ENCODE data around the gene GHRHR.

GHRHR gene

GRCh38 chr7:31007634-31008033 lies 43.9 kb downstream of the GHRHR start:
- DNase-seq (ENCODE audit: low spot score), result no peak
- no peak for TF ChIP-seq CTCF (IDR thresholded peaks at IDR 0.05)
- Histone ChIP-seq H3K27ac (no peak overlapping the region), H3K4me3 (no peak overlapping the region)

DNA sequence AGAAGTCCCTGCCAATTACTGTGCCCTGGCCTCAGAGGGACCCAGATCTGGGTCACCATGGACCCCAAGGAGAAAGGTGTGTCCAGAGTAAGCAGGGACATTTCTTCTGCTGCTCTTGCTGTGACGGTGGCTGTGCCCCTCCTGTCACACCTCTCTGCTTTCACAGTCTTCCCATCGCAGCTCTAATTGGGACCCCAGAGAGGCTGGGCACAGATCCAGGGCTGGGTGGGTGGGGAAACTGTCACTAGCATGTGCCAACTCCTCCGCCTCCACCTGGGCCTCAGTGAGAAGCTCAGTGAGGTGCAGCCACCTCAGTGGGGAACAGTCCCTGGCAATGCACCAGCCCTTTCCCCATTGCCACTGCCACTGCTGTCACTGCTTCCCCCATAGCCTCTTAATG lies 51.1 kb downstream of the GHRHR start:
- DNase-seq (ENCODE audit: low spot score), result no peak
- Histone ChIP-seq H3K27ac (no peak overlapping the region), H3K4me3 (no peak overlapping the region)
- no peak for TF ChIP-seq CTCF (IDR thresholded peaks at IDR 0.05)

- Histone ChIP-seq H3K27ac (no peak overlapping the region), H3K4me3 (no peak overlapping the region)
- no peak for TF ChIP-seq CTCF (IDR thresholded peaks at IDR 0.05)
- DNase-seq (ENCODE audit: low spot score), result no peak
These were observed 53.4 kb downstream of the GHRHR start for GRCh38 chr7:31017032-31017675.

DNA sequence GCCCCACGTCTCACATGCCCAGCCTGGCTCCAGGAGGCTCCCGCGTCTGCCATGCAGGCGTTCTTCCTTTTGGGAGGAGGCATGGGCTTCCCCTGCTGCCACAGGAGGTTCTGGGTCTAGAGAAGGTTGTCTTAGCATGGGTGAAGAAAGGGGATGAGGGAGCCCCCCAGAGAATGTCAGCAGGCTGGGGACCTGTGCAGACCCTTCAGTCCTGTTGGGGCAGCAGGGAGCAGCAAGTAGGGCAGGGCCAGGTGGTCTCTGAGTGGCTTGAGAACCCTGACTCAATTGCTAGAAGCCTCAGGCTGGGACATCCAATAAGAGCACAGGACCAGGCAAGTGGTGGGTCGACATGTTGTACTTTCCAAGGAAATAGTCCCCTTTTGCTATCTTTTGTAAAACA lies 54.0 kb downstream of the GHRHR start:
- no peak overlapping the region for H3K4me3 ChIP-seq
- no peak for TF ChIP-seq CTCF (IDR thresholded peaks at IDR 0.05)
- no peak for DNase-seq (ENCODE audit: low spot score)
- no peak overlapping the region for H3K27ac ChIP-seq

DNA sequence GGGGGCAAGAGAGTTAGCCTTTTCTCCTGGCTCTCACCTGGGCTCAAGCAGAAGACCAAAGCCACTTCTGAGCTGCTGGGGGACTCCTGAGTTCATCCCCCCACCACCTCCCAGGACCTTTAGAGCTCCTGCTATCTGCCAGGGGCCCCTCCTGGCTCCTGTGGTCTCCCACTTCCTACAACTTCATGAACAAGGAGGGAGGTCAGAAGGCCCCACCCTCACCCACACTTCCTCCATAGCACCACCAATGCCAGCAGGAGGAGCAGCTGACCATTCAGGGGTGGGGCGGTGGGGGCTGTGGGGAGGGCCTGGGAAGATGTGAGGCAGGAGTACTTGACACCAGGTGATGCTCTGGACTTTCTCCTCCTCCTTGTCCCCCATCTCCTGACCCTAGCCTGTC lies 55.8 kb downstream of the GHRHR start:
- TF ChIP-seq CTCF (IDR thresholded peaks at IDR 0.05), result no peak
- H3K4me3 ChIP-seq, result no peak overlapping the region
- no peak for DNase-seq (ENCODE audit: low spot score)
- H3K27ac ChIP-seq, result no peak overlapping the region

GRCh38 chr7:31020161-31020560 lies 56.4 kb downstream of the GHRHR start:
- H3K27ac ChIP-seq, result no peak overlapping the region
- no peak for TF ChIP-seq CTCF (IDR thresholded peaks at IDR 0.05)
- H3K4me3 ChIP-seq, result no peak overlapping the region
- no peak for DNase-seq (ENCODE audit: low spot score)

GRCh38 chr7:31020652-31021051 lies 56.9 kb downstream of the GHRHR start:
- H3K4me3 ChIP-seq, result no peak overlapping the region
- no peak for DNase-seq (ENCODE audit: low spot score)
- TF ChIP-seq CTCF (IDR thresholded peaks at IDR 0.05), result no peak
- H3K27ac ChIP-seq, result no peak overlapping the region
